T-helper 9 cell (primary cell): ENCODE measurements around the gene RBM24.
"Not testable (repeated sequence)": the region's sequence is repeated elsewhere in the genome, so short reads cannot be mapped to it uniquely, and the experiment has no call there.

Experiments
- DNase-seq: peaks from one replicate; pipeline ENCODE4 v3.0.0-alpha.2; 2020

The RBM24 gene

DNA sequence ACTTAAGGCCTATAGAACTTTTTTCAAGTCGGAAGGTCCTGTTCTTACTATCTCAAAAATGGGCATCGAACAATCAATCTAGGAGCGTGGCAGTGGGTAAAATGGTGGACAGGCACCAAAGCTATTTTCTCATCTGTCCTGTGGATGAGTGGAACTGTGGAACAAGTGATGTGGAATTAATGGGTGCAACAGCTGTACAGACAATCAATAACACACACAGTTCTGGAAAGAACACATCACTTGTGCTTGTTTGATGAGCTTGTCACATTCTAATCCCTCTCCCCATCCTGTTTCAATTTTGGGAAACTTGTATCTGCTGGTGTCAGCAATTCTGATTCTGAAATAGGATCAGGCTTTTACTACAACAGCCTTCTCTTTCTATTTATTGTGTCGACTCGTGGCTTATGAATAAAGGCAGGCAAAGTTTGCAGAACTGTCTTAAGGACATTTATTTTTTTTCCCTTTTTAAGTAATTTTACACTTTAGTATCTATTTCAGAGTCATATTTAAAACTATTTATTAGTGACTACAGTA, 11.5 kb downstream of the RBM24 start:
- no peak for DNase-seq

DNA sequence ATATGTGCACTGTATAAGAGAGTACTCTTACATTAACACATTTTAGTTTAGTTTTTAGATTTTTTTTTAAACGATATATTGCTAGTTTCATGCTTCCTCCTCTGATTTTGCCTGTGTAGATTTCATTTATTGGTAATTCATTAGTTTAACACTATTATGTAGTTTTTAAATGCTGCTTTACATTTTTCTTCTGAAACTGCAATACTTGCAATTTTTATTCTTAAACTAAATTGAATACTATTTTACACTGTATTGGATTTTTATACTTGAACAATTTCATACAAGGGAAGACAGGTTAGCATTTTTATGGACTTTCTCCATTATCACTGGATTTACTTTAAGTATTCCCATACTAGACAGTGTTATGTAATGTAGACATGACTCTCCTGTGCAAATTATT, 12.2 kb downstream of the RBM24 start:
- DNase-seq, result no peak

DNA sequence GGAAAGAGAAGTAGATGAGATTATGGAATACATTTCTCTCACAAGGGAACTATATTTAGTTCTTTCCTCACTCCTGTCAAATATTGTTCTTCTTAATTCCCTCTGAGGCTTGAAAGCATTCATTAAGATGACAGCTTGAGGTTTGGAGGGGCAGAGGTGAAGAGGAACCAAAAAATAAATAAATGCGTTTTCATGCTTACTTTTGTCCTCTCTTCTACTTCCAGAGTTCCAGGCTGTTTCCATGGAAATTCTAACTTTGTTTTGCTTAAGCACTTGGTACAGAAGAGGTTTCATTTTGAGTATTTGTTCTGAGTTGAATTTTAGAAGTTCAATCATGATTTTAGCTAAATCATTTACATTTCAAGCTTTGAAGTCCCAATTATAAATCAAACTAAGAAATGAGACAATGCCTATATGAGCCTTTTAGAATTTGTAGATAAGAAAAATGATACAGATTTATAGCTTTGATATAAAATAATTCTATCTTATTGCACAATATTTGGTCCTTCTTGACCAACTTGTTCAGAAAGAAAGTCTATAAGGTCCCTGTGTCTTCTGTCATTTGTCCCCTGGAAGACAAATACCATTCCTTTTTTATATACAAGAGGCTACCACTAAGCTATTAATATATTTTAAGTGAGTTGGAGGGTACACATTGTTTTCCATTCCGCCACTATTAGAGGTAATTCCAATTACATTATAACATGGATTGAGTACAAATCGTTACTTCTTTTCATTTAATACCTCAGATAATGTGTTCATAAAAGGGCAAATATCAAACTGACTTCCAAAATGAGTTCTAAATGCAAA, 16.3 kb downstream of the RBM24 start:
- no peak for DNase-seq

DNA sequence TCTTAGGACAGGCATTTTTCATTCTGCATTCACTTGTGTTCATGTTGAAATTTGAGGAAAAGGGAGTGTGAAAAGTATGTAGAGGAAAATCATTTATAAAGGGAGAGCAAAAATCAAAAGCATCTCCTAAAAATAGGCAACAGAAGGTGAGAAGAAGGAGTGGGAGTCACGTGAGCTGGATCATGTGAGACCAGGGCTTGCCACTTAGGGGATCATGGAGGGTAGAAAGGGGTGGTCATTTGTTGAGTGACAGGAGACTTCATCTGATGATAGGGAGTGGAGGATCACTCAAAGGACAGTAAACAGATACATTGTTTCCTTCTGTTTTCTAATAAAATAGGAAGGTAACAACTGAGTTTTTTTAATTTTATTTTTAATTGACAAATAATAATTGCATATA, 17.1 kb downstream of the RBM24 start:
- no peak for DNase-seq

DNA sequence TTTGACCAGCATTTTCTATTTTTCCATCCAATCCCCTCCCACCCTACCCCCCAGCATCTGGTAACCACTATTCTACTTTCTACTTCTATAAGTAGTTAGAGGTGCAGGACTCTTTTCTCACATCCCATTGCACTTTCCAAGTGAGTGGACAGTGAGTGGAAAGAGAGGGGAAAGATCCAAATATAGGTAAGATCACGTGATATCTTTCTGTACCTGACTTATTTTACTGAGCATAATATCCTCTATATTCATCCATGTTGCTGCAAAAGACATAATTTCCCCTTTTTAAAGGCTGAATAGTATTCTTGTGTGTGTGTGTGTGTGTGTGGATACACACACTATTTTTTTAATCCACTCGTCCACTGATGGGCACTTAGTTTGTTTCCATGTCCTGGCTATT, 18.1 kb downstream of the RBM24 start:
- DNase-seq, result no peak

DNA sequence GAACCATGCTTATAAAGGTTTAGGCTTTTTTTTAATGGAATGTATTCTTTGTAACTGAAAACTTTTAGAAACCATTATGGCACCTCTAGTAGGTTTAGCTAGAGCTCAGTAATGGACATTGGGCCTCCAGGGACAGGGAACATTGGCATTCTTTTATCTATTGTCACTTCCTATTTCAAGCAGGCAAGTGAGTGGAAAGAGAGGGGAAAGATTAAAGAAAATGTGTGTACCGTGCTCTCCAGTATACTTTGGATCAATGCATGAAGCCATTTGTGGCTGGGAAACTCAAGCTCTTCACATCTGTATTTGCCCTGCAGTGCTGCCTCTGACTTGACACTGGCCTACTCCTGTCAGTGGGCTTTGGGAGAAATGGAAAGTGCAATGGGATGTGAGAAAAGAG, 18.6 kb downstream of the RBM24 start:
- no peak for DNase-seq

DNA sequence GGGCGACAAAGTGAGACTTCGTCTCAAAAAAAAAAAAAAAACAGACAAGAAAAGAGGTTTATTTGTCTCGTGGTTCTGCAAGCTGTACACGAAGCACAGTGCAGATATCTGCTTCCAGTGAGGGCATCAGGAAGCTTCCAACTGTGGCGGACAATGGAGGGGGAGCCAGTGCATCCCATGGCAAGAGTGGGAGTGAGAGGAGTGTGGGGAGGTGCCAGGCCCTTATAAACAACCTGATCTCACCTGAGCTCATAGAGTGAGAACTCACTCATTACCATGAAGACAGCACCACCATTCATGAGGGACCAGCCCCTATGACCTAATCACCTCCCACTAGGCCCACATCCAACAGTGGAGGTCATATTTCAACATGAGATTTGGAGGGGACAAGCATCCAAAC, 19.5 kb downstream of the RBM24 start:
- no peak for DNase-seq

DNA sequence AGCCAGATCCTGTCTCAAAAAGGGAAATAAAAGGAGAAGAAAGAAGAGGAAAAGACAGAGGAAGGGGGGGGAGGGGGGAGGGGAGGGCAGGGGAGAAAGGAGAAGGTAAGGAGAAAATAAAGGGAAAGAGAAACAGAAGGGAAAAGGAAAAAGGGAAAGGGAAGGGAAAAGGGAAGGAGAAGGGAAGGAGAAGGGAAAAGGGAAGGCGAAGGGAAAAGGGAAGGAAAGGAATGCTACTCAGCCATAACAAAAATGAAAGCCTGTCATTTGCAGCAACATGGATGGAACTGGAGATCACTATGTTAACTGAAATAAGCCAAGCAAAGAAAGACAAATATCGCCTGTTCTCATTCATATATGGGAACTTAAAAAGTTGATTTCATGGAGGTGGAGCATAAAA, 22.3 kb downstream of the RBM24 start:
- DNase-seq, result no peak

DNA sequence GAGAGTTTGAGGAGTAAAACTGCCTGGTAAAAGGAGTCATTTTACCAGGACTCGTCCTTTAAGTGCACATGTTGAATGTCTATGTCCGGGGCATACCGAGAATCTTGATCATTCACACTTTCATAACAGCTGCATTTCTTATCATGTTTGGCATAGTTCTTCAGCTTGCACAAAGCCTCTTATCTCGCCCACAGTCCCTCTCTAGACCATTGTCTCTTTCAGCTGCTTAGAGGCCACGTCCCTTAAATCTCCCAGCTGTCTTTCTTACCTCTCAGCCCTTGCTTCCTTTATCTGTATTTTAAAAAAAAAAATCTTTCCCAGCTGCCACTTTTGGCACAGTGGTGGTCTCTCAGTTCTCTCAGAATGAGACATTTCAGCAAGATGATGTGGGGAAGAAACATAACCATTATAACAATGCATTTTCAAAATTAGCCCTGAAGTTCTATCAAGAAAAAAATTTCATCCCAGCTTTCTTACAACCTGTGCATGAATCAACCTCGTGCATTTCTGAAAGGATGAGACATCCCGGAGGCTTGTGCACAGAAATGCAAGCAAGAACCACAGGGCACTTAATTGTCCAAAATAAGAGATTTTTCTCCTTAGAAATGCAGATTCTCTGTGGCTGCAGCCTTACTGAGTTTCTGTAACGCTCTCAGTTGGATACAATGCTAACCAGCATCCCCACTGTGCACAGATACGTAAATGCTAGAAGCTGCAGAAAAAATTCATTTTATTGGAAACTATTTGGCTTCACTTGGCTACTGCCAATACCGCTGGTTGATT, 24.2 kb downstream of the RBM24 start:
- DNase-seq, result no peak

DNA sequence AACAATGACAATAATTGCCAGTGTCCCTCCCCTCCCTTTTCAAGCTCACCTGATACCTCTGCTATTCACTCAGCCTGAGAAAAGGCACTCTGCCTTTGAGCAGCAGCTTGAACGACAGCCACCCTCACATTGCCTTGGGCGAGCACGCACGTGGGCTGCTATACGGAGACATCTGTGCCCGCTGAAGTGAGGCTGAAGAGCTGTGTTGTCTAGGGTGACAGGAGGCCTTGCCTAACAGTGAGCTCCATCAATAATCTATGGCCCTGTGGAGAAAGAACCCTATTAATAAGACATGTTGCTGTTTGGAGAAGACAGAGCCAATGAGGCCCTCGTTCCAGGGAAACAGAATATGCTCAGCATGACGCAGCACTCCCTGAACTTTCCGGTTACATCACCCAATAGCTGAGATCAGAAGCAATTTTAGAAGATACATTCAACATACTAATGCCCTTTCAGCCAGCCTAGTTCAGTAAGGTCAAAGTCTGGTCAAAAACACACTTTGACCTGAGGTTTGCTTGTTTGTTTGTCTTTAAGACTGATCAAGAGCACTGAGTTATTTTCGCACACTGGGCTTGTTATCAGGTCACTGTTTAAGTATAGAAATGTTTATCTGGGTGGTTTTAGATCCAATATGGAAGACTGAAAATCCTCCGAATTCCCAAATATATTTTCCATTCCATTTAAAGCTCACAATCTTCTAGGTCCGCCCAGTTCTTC, 30.6 kb downstream of the RBM24 start:
- no peak for DNase-seq

DNA sequence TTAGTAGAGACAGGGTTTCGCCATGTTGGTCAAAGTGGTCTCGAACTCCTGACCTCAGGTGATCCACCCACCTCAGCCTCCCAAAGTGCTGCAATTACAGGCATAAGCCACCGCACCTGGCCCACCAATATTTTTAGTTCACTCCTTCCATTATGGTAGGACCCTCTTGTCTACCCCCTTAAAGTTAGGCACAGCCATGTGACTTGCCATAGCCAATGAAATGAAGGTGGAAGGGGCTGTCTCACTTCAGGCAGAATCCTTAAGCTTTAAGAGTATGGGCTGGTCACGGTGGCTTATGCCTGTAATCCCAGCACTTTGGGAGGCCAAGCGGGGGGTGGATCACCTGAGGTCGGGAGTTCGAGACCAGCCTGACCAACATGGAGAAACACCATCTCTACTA, 32.1 kb downstream of the RBM24 start:
- DNase-seq, result not testable (repeated sequence)

DNA sequence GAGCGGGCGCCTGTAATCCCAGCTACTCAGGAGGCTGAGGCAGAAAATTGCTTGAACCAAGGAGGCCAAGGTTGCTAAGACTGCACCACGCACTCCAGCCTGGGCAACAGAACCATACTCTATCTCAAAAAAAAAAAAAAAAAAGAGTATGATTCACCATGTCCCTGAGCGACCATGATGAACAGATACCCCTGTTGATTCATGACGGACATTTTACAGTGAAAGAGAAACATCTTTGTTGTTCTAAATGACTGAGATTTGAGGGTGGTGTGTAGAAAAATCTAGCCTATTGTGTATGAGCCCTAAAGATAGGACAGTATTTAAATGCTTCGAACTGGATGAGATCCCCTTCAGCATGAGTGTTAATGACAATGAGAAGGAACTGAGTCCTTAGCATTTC, 32.8 kb downstream of the RBM24 start:
- no peak for DNase-seq

DNA sequence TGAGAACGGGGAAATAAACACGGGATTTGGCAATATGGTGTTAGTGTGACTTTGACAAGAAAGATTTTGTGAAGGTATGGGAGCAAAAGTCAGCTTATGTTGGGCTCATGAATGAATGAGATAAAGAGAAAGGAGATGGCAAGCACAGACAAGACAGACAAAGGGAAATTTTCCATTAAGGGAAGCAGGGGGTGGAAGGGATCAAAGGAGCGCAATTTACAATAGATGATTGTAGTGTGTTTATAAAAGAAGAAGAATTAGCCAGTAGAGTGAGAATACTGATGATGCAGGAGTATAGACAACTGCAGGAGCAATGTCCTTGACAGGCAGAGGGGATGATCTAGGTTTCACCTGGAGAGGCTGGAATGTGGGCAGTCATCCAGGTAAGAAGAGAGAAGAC, 34.1 kb downstream of the RBM24 start:
- DNase-seq, result no peak

DNA sequence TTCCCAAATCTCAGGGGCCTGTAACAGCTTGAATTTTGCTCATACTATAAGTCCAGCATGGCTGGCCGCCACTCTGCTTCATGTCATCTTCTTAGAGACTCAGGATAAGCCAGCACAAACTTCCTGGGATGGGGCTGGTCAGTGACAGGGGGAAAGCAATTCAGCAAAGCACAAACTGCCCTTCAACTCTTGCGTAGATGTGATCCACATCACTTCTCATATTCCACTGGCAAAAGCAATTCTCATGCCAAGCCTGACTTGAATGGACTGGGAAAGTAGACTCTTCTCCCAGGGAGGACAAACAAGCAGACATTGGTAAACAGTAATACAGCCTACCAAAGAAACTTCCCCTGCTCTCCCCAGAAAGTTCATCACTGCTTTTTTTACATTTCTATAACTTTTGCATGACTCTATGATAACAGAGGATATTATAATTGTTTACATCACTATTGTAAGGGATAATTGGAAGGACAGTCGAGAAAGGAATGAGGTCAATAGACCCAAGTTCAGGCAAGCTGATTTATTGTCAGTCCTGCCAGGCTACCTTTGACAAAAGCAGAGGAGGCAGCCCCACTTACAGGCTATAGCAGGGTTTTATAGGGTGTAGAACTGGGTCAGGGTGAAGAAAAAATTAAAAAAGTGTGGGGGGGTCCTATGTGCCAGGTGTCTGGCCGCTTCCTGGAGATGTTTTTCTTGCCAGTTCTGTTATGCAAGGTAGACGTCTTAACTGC, 37.4 kb downstream of the RBM24 start:
- DNase-seq, result no peak

DNA sequence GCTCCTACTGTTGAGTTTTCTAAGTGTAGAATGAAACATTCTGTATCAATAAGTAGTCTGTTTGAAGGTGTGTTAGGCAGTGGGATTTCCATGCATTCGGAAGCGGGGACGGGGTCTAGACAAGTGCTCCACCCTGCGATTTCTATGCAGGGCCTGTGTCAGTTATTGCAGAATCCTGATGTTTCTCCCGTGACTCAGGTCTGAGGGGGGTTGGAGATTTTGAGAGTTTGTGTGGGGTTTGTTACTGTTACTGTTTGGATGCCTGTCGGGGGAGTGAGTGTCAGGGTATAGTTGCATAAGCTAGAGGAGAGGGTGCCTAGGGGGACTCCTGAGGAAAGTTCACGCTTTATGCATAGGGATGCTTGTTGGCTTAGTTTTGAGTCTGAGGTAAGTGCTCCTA, 39.1 kb downstream of the RBM24 start:
- not testable (repeated sequence) for DNase-seq

DNA sequence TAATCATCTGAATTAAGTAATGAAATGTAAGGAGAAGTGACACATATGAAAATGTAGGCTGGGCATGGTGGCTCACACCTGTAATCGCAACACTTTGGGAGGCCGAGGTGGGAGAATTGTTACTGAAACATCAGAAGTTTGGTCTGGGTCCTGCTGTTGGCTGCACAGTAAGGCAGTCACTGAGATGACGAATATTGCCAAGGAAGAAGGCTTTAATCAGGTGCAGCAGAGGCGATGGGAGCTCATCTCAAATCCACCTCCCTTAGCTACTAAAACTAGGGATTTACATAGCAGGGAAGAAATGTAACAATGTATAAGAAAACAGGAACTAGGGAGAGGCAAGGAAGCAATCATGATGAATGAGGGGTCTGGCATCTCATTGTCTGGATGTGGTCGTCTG, 50.1 kb downstream of the RBM24 start:
- DNase-seq, result no peak

DNA sequence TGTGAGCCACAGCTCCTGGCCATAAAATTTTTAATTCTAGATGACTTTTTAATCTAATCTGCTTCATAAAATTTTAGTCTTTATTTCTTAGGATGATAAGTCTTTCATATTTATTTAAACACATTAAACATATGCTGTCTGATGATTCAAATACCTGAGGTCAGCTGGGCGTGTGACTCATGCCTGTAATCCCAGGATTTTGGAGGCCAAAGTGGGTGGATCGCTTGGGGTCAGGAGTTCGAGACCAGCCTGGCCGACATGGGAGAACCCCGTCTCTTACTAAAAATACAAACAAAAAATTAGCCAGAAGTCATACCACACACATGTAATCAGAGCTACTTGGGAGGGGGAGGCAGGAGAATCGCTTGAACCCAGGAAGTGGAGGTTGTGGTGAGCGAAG, 53.1 kb downstream of the RBM24 start:
- DNase-seq, result no peak

DNA sequence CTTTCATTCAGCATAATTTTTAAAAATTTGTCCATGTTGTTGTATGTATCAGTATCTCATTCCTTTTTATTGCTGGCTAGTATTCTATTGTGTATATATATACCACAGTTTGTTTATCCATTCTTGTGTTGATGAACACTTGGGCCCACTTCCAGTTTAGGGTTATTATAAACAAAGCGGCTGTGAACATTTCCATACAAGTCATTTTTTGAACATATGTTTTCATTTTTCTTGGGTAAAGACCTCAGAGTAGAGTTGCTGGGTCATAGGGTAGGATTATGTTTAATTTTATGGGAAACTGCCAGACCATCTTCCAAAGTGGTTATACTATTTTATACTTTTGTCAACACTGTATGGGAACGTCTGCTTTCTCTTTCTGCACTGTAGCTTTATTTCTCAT, 55.3 kb downstream of the RBM24 start:
- no peak for DNase-seq

DNA sequence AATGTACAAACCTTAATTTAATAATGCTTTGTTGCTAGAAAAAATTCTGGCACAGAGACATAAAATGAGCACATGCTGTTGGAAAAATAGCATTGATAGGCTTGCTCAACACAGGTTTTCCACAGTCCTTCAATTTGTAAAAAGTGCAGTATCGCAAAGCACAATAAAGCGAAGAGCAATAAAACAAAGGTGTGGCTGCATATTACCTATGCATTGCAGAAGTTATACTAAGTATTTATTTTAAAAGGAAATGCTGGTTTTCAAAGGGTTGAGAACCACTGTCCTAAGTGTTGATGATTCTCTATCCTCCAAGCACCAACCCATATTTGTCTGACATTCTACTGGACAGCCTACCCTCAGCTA, 58.1 kb downstream of the RBM24 start:
- no peak for DNase-seq

DNA sequence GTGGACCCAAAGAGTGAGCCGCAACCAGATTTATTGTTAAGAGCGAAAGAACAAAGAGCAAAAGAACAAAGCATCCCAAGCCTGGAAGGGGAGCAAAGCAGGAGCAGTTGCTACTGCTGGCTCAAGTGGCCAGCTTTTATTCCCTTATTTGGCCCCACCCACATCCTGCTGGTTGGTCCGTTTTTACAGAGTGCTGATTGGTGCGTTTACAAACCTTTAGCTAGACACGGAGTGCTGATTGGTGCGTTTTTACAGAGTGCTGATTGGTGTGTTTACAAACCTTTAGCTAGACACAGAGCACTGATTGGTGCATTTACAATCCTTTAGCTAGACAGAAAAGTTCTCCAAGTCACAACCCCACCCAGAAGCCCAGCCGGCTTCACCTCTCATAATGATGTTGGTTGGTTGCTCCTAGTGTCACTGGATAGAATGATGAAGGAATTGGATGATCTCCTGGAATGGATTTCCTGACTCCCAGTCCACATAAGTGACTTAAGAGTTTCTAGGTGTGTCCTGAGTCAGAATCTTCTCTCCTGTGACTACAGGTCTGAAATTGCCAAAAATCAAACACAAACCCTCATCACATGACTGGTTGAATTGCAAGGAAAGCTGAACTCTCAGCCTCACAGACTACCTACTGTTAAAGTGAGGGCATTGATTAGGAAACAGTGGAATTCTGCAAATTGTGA, 60.1 kb downstream of the RBM24 start:
- no peak for DNase-seq

DNA sequence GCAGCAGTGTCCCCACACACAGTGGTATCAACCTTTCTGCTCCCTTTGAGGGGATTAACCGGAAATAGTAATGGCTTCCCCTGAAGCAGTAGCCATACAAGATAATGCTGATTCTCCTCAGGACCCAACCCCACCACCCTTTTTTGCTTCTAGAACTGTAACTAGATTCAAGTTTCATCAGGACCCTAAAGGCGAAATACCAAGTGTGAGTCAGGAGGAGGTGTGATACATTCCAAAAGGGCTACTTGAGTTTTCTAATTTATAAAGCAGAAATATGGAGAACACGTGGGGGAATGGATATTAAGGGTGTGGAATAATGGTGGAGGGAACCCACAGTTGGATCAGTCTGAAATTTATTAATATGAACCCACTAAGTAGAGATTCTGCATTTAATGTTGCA, 60.7 kb downstream of the RBM24 start:
- DNase-seq, result no peak

DNA sequence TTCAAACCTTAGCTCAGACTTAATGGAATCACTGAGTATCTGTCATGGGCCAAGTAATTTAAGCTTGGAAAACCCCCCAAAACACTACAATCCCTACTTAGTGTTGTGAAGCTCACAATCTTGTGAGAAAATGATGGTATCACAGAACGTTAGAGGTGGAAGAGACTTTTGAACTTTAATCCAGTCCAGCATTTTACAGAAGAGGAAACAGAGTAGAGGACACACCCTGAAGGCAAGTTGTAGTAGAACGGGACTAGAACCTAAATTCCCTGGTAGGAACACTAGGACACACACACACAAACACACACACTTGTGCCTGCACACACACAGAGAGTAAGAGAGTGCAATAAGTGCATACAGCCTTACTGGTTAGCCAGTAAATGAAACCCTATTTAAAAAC, 62.1 kb downstream of the RBM24 start:
- no peak for DNase-seq
